ENCODE measurements around the gene THSD7A. TPM values are rescaled to one million over a fixed set of nuclear protein-coding genes. Genes with fewer than 3 reads are reported as not detected.

The THSD7A gene
- total RNA-seq, 2 experiments from 2014 or later: not detected

- Mint-ChIP-seq H3K27ac (no peak overlapping the region), H3K9me3 (no peaks in the 10 kb centered on the region), H3K36me3 (no peaks in the 10 kb centered on the region), H3K27me3 (no peaks in the 10 kb centered on the region), H3K4me1 (no peaks in the 10 kb centered on the region), H3K4me3 (no peak overlapping the region)
- ATAC-seq (ENCODE audit: low read depth): no peak
- no peak for DNase-seq
- POLR2A ChIA-PET: no interaction called here
Measured at GRCh38 chr7:11430112-11430511, 401.9 kb downstream of the THSD7A start.

GRCh38 chr7:11428877-11429581 is 403.0 kb downstream of the THSD7A start:
- H3K9me3 Mint-ChIP-seq: no peaks in the 10 kb centered on the region
- no peaks in the 10 kb centered on the region for H3K27me3 Mint-ChIP-seq
- no peaks in the 10 kb centered on the region for H3K36me3 Mint-ChIP-seq
- ATAC-seq (ENCODE audit: low read depth) (no peak), DNase-seq (no peak)
- no peak overlapping the region for H3K27ac Mint-ChIP-seq
- H3K4me1 Mint-ChIP-seq: no peaks in the 10 kb centered on the region
- H3K4me3 Mint-ChIP-seq: no peak overlapping the region
- POLR2A ChIA-PET: no interaction called here

- no peak overlapping the region for H3K4me3 Mint-ChIP-seq
- POLR2A ChIA-PET: no interaction called here
- no peaks in the 10 kb centered on the region for H3K36me3 Mint-ChIP-seq
- DNase-seq (no peak), ATAC-seq (ENCODE audit: low read depth) (no peak)
- H3K9me3 Mint-ChIP-seq: no peaks in the 10 kb centered on the region
- H3K4me1 Mint-ChIP-seq: no peaks in the 10 kb centered on the region
- no peaks in the 10 kb centered on the region for H3K27me3 Mint-ChIP-seq
- H3K27ac Mint-ChIP-seq: no peak overlapping the region
Measured at GRCh38 chr7:11427686-11428273, 404.2 kb downstream of the THSD7A start.

GRCh38 chr7:11424006-11424405 is 408.0 kb downstream of the THSD7A start:
- H3K4me3 Mint-ChIP-seq: no peak overlapping the region
- H3K27me3 Mint-ChIP-seq: no peaks in the 10 kb centered on the region
- POLR2A ChIA-PET: no interaction called here
- H3K9me3 Mint-ChIP-seq: no peaks in the 10 kb centered on the region
- H3K4me1 Mint-ChIP-seq: no peaks in the 10 kb centered on the region
- no peak for DNase-seq
- no peak overlapping the region for H3K27ac Mint-ChIP-seq
- no peak for ATAC-seq (ENCODE audit: low read depth)
- no peaks in the 10 kb centered on the region for H3K36me3 Mint-ChIP-seq

GRCh38 chr7:11420049-11420448 is 411.9 kb downstream of the THSD7A start:
- Mint-ChIP-seq H3K9me3 (no peaks in the 10 kb centered on the region), H3K27ac (no peak overlapping the region), H3K4me3 (no peak overlapping the region), H3K27me3 (no peaks in the 10 kb centered on the region), H3K4me1 (no peaks in the 10 kb centered on the region), H3K36me3 (no peaks in the 10 kb centered on the region)
- ATAC-seq (ENCODE audit: low read depth) (no peak), DNase-seq (no peak)
- POLR2A ChIA-PET: no interaction called here

- POLR2A ChIA-PET: no interaction called here
- no peaks in the 10 kb centered on the region for H3K4me1 Mint-ChIP-seq
- no peak for DNase-seq
- no peaks in the 10 kb centered on the region for H3K27me3 Mint-ChIP-seq
- H3K4me3 Mint-ChIP-seq: no peak overlapping the region
- no peak for ATAC-seq (ENCODE audit: low read depth)
- no peaks in the 10 kb centered on the region for H3K36me3 Mint-ChIP-seq
- no peaks in the 10 kb centered on the region for H3K9me3 Mint-ChIP-seq
- H3K27ac Mint-ChIP-seq: no peak overlapping the region
Measured at GRCh38 chr7:11416641-11417458, 415.1 kb downstream of the THSD7A start.

GRCh38 chr7:11415101-11415500 is 416.9 kb downstream of the THSD7A start:
- no peaks in the 10 kb centered on the region for H3K4me1 Mint-ChIP-seq
- POLR2A ChIA-PET: no interaction called here
- no peaks in the 10 kb centered on the region for H3K9me3 Mint-ChIP-seq
- ATAC-seq (ENCODE audit: low read depth) (no peak), DNase-seq (no peak)
- H3K27ac Mint-ChIP-seq: no peak overlapping the region
- H3K27me3 Mint-ChIP-seq: no peaks in the 10 kb centered on the region
- H3K4me3 Mint-ChIP-seq: no peak overlapping the region
- no peaks in the 10 kb centered on the region for H3K36me3 Mint-ChIP-seq

GRCh38 chr7:11413901-11414300 is 418.1 kb downstream of the THSD7A start:
- ATAC-seq (ENCODE audit: low read depth) (no peak), DNase-seq (no peak)
- no peak overlapping the region for H3K4me3 Mint-ChIP-seq
- H3K36me3 Mint-ChIP-seq: no peaks in the 10 kb centered on the region
- H3K27me3 Mint-ChIP-seq: no peaks in the 10 kb centered on the region
- no peaks in the 10 kb centered on the region for H3K4me1 Mint-ChIP-seq
- POLR2A ChIA-PET: no interaction called here
- no peaks in the 10 kb centered on the region for H3K9me3 Mint-ChIP-seq
- no peak overlapping the region for H3K27ac Mint-ChIP-seq

GRCh38 chr7:11412036-11412435 is 420.0 kb downstream of the THSD7A start:
- POLR2A ChIA-PET: no interaction called here
- Mint-ChIP-seq H3K4me3 (no peak overlapping the region), H3K4me1 (no peaks in the 10 kb centered on the region), H3K36me3 (no peaks in the 10 kb centered on the region), H3K9me3 (no peaks in the 10 kb centered on the region), H3K27ac (no peak overlapping the region), H3K27me3 (peaks cover 2% of the 10 kb centered on the region)
- DNase-seq (no peak), ATAC-seq (ENCODE audit: low read depth) (no peak)

- ATAC-seq (ENCODE audit: low read depth) (no peak), DNase-seq (no peak)
- POLR2A ChIA-PET: no interaction called here
- Mint-ChIP-seq H3K9me3 (no peaks in the 10 kb centered on the region), H3K27ac (no peak overlapping the region), H3K27me3 (peaks cover 2% of the 10 kb centered on the region), H3K4me3 (no peak overlapping the region), H3K36me3 (no peaks in the 10 kb centered on the region), H3K4me1 (no peaks in the 10 kb centered on the region)
Measured at GRCh38 chr7:11410656-11411644, 421.0 kb downstream of the THSD7A start.

GRCh38 chr7:11404355-11404754 is 427.6 kb downstream of the THSD7A start:
- DNase-seq (no peak), ATAC-seq (ENCODE audit: low read depth) (no peak)
- Mint-ChIP-seq H3K27me3 (peaks cover 2% of the 10 kb centered on the region), H3K4me3 (no peak overlapping the region), H3K27ac (no peak overlapping the region), H3K4me1 (no peaks in the 10 kb centered on the region), H3K36me3 (no peaks in the 10 kb centered on the region), H3K9me3 (no peaks in the 10 kb centered on the region)
- POLR2A ChIA-PET: no interaction called here

- ATAC-seq (ENCODE audit: low read depth): no peak
- H3K27me3 Mint-ChIP-seq: peaks cover 2% of the 10 kb centered on the region
- no peak overlapping the region for H3K27ac Mint-ChIP-seq
- no peaks in the 10 kb centered on the region for H3K9me3 Mint-ChIP-seq
- H3K4me3 Mint-ChIP-seq: no peak overlapping the region
- no peak for DNase-seq
- H3K36me3 Mint-ChIP-seq: no peaks in the 10 kb centered on the region
- POLR2A ChIA-PET: no interaction called here
- no peaks in the 10 kb centered on the region for H3K4me1 Mint-ChIP-seq
Measured at GRCh38 chr7:11403781-11404180, 428.2 kb downstream of the THSD7A start.

- ATAC-seq (ENCODE audit: low read depth) (no peak), DNase-seq (no peak)
- H3K27ac Mint-ChIP-seq: no peak overlapping the region
- no peaks in the 10 kb centered on the region for H3K36me3 Mint-ChIP-seq
- H3K4me3 Mint-ChIP-seq: no peak overlapping the region
- POLR2A ChIA-PET: no interaction called here
- H3K27me3 Mint-ChIP-seq: no peaks in the 10 kb centered on the region
- no peaks in the 10 kb centered on the region for H3K4me1 Mint-ChIP-seq
- peaks cover 7% of the 10 kb centered on the region for H3K9me3 Mint-ChIP-seq
Measured at GRCh38 chr7:11394438-11394837, 437.6 kb downstream of the THSD7A start.

Data from activated naive CD8-positive, alpha-beta T cell treated with anti-CD3 and anti-CD28 coated beads, Interleukin-2, amount 10 ng/mL, durations not matched to agents 7 days and 5 days (primary cell).